ENCODE results near the gene RAB39B. TPM values are rescaled to one million over a fixed set of nuclear protein-coding genes. Genes with fewer than 3 reads are reported as not detected.

RAB39B gene
- total RNA-seq, 1 experiment from 2014 or later, result 0.04 TPM

DNA sequence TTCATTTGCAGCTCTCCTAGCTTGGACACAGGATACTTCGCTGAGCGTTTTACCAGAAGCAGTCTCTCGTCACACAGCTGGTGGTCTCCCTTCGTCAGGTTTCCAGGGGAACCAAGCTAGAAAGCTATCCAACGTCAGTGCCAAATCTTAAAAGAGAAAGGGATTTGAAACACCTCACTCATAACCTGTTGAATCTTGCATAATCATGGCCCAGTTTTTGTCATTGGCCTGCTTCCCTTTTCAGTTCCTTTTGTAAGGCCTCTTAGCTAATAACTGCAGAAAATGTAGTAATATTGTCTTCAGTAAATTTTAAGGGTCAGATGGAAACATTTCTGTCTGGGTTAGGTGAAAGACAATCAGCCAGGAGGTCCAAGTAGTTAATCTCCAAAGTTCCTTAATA, 22.0 kb downstream of the RAB39B start:
- no peak for ATAC-seq
- Histone ChIP-seq H3K36me3 (ENCODE audit: low read depth, low read length) (peaks cover 19% of the 10 kb centered on the region), H3K4me2 (ENCODE audit: low read length) (no peak overlapping the region), H3K27ac (ENCODE audit: low read length) (no peak overlapping the region), H3K9me2 (replicated peaks; ENCODE audit: low read length) (no peaks in the 10 kb centered on the region), H3F3A (ENCODE audit: low read length, unreplicated experiment) (no peaks in the 10 kb centered on the region), H3K9me3 (ENCODE audit: low read length) (no peaks in the 10 kb centered on the region), H4K20me1 (ENCODE audit: low read length) (no peaks in the 10 kb centered on the region), H3K79me2 (ENCODE audit: low read length) (no peaks in the 10 kb centered on the region), H3K4me3 (ENCODE audit: low read length) (no peak overlapping the region), H2AFZ (ENCODE audit: low read length) (no peak overlapping the region), H3K9ac (ENCODE audit: low read length) (no peak overlapping the region), H3K27me3 (ENCODE audit: low read length) (no peaks in the 10 kb centered on the region), H3K4me1 (ENCODE audit: insufficient read depth, low read length) (no peaks in the 10 kb centered on the region)
- no TSS peak for BruUV-seq (replicated peaks)
- DNase-seq, result no peak
- POLR2A ChIA-PET (ENCODE audit: unreplicated experiment), result no interaction called here
- CTCF ChIA-PET, result no interaction called here
- intact Hi-C loops (cut with micrococcal nuclease), result no loop called here
- TF ChIP-seq EZH2phosphoT487 (IDR thresholded peaks at IDR 0.05; ENCODE audit: borderline replicate concordance, low read length), result no peak
- TF ChIP-seq CTCF (conservative IDR thresholded peaks at IDR 0.05; ENCODE audit: low read depth, low read length), result no peak
- no peak for TF ChIP-seq EZH2 (IDR thresholded peaks at IDR 0.05; ENCODE audit: low read length, unreplicated experiment)

DNA sequence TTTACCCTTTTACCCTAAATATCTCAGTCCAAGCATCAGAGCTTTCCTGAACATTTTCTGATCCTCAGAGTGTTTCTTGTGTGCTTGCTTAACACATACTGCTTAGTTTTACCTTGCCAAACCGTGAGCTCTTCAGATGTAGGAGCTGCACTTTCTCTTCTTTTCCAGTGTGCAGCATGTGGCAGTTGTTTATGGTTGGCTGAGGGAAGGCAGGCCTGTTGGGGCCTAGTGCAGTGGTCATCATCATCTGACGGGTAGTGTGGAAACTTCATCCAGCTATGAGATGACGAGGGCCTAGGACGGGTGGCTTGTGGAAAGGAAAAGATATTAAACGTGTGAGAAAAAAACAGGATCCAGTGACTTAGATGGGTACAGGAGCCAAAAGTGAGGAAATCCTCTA, 26.6 kb downstream of the RAB39B start:
- POLR2A ChIA-PET (ENCODE audit: unreplicated experiment), result no interaction called here
- intact Hi-C loops (cut with micrococcal nuclease), result no loop called here
- BruUV-seq (replicated peaks), result no TSS peak

More for the DNA sequence above, 26.6 kb downstream of the RAB39B start:
- CTCF ChIA-PET, result no interaction called here
- TF ChIP-seq CTCF (conservative IDR thresholded peaks at IDR 0.05; ENCODE audit: low read depth, low read length) (no peak), EZH2 (IDR thresholded peaks at IDR 0.05; ENCODE audit: low read length, unreplicated experiment) (no peak), EZH2phosphoT487 (IDR thresholded peaks at IDR 0.05; ENCODE audit: borderline replicate concordance, low read length) (no peak)
- Histone ChIP-seq H3K36me3 (ENCODE audit: low read depth, low read length) (peaks cover 26% of the 10 kb centered on the region), H3K4me1 (ENCODE audit: insufficient read depth, low read length) (peaks cover 18% of the 10 kb centered on the region), H3F3A (ENCODE audit: low read length, unreplicated experiment) (no peaks in the 10 kb centered on the region), H3K4me2 (ENCODE audit: low read length) (no peak overlapping the region), H3K27ac (ENCODE audit: low read length) (no peak overlapping the region), H4K20me1 (ENCODE audit: low read length) (peaks cover 11% of the 10 kb centered on the region; the same call in 1 of the 2 replicates), H2AFZ (ENCODE audit: low read length) (no peak overlapping the region), H3K27me3 (ENCODE audit: low read length) (no peaks in the 10 kb centered on the region), H3K79me2 (ENCODE audit: low read length) (0 out of 2 replicates have a peak, but pooled peaks cover 8% of the 10 kb centered on the region), H3K4me3 (ENCODE audit: low read length) (no peak overlapping the region), H3K9ac (ENCODE audit: low read length) (no peak overlapping the region), H3K9me3 (ENCODE audit: low read length) (no peaks in the 10 kb centered on the region), H3K9me2 (replicated peaks; ENCODE audit: low read length) (no peaks in the 10 kb centered on the region)
- ATAC-seq (no peak), DNase-seq (no peak)

Measured in PC-3 (cell line).